Lung (tissue), 12 donors: Measurements from ENCODE around the gene PIP5K1C. TPM values are rescaled to one million over a fixed set of nuclear protein-coding genes. Genes with fewer than 3 reads are reported as not detected.

Source experiments
- ATAC-seq: fragments of 200-7000 bp; cut with Tn5 transposase; one replicate; pipeline ENCODE4 v1.9.1; 2020; ENCODE audit warnings: moderate number of reproducible peaks; ENCODE audit not compliant: insufficient read depth, low FRiP score
- DNase-seq, 3 donors: peaks; one replicate each; pipeline ENCODE4 v3.0.0-alpha.2; 2013 to 2017
- H3K27ac ChIP-seq, 2 donors: one replicate each; pipeline ENCODE4 v1.5.1; 2013; ENCODE audit warnings: mild to moderate bottlenecking in 2 of 2, moderate library complexity in 2 of 2, control low read depth in 1 of 2, inconsistent platforms in 1 of 2, low read depth in 1 of 2, low read length in 1 of 2
- H3K27me3 ChIP-seq, 3 donors: one replicate each; pipeline ENCODE4 v1.5.1; 2013; ENCODE audit warnings: low read length in 2 of 3; ENCODE audit not compliant: control insufficient read depth in 3 of 3, insufficient read depth in 3 of 3
- H3K36me3 ChIP-seq, 4 donors: one replicate each; pipeline ENCODE4 v1.5.1; 2013; ENCODE audit warnings: low read length in 4 of 4, mild to moderate bottlenecking in 1 of 4, moderate library complexity in 1 of 4; ENCODE audit not compliant: control insufficient read depth in 4 of 4, insufficient read depth in 4 of 4
- H3K4me1 ChIP-seq, 5 donors: one replicate each; pipeline ENCODE4 v1.5.1; 2013; ENCODE audit warnings: low read length in 5 of 5, mild to moderate bottlenecking in 2 of 5, moderate library complexity in 1 of 5; ENCODE audit not compliant: control insufficient read depth in 5 of 5, insufficient read depth in 5 of 5
- H3K4me3 ChIP-seq: one replicate; pipeline ENCODE4 v1.5.1; 2013; ENCODE audit warnings: mild to moderate bottlenecking, control low read depth, moderate library complexity
- H3K9ac ChIP-seq, 2 donors: one replicate each; pipeline ENCODE4 v1.5.1; 2013; ENCODE audit warnings: low read length in 2 of 2, control low read depth in 1 of 2; ENCODE audit not compliant: insufficient read depth in 1 of 2
- H3K9me3 ChIP-seq, 4 donors: one replicate each; pipeline ENCODE4 v1.5.1; 2013; ENCODE audit warnings: low read length in 3 of 4, mild to moderate bottlenecking in 1 of 4, moderate library complexity in 1 of 4; ENCODE audit not compliant: control insufficient read depth in 4 of 4, insufficient read depth in 3 of 4
- CTCF ChIP-seq: IDR thresholded peaks from 2 replicates; pipeline ENCODE4 v1.5.1; 2012; ENCODE audit warnings: mild to moderate bottlenecking; ENCODE audit errors: control extremely low read depth, extremely low read depth
- WGBS, 2 donors: extraction: QIAGEN DNeasy Blood & Tissue Kit; methylation state at CpG; one replicate each; pipeline ENCODE4 v1.1.7; 2013; 5-methylcytosine and 5-hydroxymethylcytosine counted together
- polyA plus RNA-seq, 2 donors: library from polyadenylated mRNA; stranded (reverse); fragments of 200-250 nt; gene quantifications; one replicate each; pipeline ENCODE4 v1.2.1, GENCODE V29; 2013
- total RNA-seq, 2 donors: library from RNA; depleted of rRNA in 1 of 2; stranded (reverse); fragments of >200 nt in 1 of 2; gene quantifications; one replicate each; pipeline ENCODE4 v1.2.1, GENCODE V29; 2014 to 2021
- donor health status: control.
- donor health status: control.
- donor health status: Bipolar disorder and iron deficiency.
- donor health status: healthy.
- donor health status: DM: yes; HTN: yes; CAD: no.

The PIP5K1C gene
- total and polyA plus RNA-seq, 4 donors: 16.3 to 39.4 (median 20.5) TPM

DNA sequence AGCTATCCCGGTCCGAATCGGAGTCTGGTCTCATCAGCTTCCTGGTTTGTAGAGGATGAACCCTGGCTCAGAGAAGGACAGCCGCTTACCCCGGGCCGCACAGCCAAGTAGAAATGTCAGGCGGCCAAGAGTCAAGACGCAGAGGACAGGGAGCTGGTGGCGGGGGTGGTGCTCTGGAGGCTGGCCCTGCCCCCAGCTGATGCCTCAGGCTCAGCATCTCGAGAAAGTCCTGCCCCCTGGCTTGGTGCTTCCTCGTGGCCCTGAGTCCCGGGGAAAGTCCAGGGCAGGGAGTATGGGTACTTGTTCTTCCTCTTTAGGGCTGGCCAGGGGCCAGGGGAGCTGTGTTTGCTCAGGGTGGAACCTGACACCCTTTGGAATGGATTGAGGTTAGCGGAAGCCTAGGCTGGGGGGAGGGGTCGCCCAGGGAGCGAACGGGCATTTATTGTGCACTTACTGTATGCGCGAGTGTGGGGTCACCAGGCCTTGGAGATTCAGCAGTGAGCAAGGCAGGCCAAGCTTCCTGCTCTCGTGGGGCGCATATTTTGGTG, 10.1 kb upstream of the PIP5K1C start:
- Histone ChIP-seq H3K9ac (no peak overlapping the region), H3K36me3 (no peaks in the 10 kb centered on the region), H3K4me1 (peaks cover 0 to 5% (median 0%) of the 10 kb centered on the region in 5 donors), H3K27ac (no peak overlapping the region), H3K9me3 (no peaks in the 10 kb centered on the region), H3K27me3 (peaks cover 0 to 5% (median 2%) of the 10 kb centered on the region in 3 donors), H3K4me3 (no peak overlapping the region)
- peak; percentile 66 to 80 (median 74) for DNase-seq
- no peak for TF ChIP-seq CTCF
- ATAC-seq: peak; percentile 88
- WGBS, 2 donors: 31 to 37% methylated on average over 20 of the region's 20 CpGs

- Histone ChIP-seq H3K9ac (peak within 1 kb of the TSS in 1 of 2 donors; percentile 23), H3K27ac (peak within 1 kb of the TSS in 1 of 2 donors; percentile 79), H3K4me1 (peaks cover 0 to 5% (median 0%) of the 10 kb centered on the region in 5 donors), H3K27me3 (peaks cover 0 to 5% (median 2%) of the 10 kb centered on the region in 3 donors), H3K9me3 (no peaks in the 10 kb centered on the region), H3K4me3 (peak within 1 kb of the TSS; percentile 32), H3K36me3 (no peaks in the 10 kb centered on the region)
- DNase-seq (peak in 2 of 3 donors; percentile 51 to 62), ATAC-seq (peak; percentile 60)
- 27% methylated on average over 24 of the region's 24 CpGs for WGBS, 2 donors
- no peak for TF ChIP-seq CTCF
Measured at GRCh38 chr19:3708207-3708931, 8.1 kb upstream of the PIP5K1C start, which contains the start of gene TJP3. Gene TJP3 (plus strand): TSS chr19:3708384. CDS start chr19:3728433, 20,049 bp downstream.

- no peak overlapping the region for H3K4me3 ChIP-seq
- WGBS, 2 donors: 57 to 74% methylated on average over 12 of the region's 12 CpGs
- no peaks in the 10 kb centered on the region for H3K9me3 ChIP-seq
- peaks cover 0 to 5% (median 2%) of the 10 kb centered on the region in 3 donors for H3K27me3 ChIP-seq
- H3K36me3 ChIP-seq: no peaks in the 10 kb centered on the region
- no peak overlapping the region for H3K9ac ChIP-seq
- DNase-seq: no peak
- ATAC-seq: no peak
- TF ChIP-seq CTCF: no peak
- peaks cover 0 to 4% (median 0%) of the 10 kb centered on the region in 5 donors for H3K4me1 ChIP-seq
- H3K27ac ChIP-seq: peak overlapping the region in 1 of 2 donors; percentile 79
Measured at GRCh38 chr19:3707868-3708206, 7.6 kb upstream of the PIP5K1C start.
